CD4-positive, alpha-beta T cell (primary cell): ENCODE measurements around the gene MAP3K20. TPM values are rescaled to one million over a fixed set of nuclear protein-coding genes. Genes with fewer than 3 reads are reported as not detected.

ENCODE experiments used
- ATAC-seq: fragments of 200-7000 bp; cut with Tn5 transposase; one replicate; pipeline ENCODE4 v1.10.0; 2022; ENCODE audit warnings: mild to moderate bottlenecking; ENCODE audit not compliant: poor library complexity
- CTCF ChIA-PET: fragments of 350-600 bp; sonication (Branson Sonifier 250); formaldehyde crosslinking; loops from one replicate; lab custom pipeline; 2021; ENCODE audit warnings: antibody characterized with exemption, inconsistent platforms; lab: Charles Lee
- POLR2A ChIA-PET: fragments of 350-600 bp; sonication (Branson Sonifier 250); formaldehyde crosslinking; loops from one replicate; lab custom pipeline; 2021; ENCODE audit warnings: antibody characterized with exemption, inconsistent platforms; lab: Charles Lee
- DNase-seq, 14 experiments: peaks; one replicate each; pipeline ENCODE4 v3.0.0-alpha.2; 2013 to 2020; ENCODE audit warnings: mixed read lengths in 2 of 14
- H3K27ac ChIP-seq, 2 donors: one replicate each; pipeline versions ENCODE4 v1.5.1 to v1.7.0; 2013; ENCODE audit warnings: low read length in 2 of 2, low read depth in 1 of 2, mild to moderate bottlenecking in 1 of 2
- H3K27me3 ChIP-seq, 2 experiments: 1 replicate in 1 of 2; 2 replicates in 1 of 2; pipeline versions ENCODE4 v1.6.1 to v1.7.0; 2013; ENCODE audit warnings: low read length in 2 of 2, control low read depth in 1 of 2, mild to moderate bottlenecking in 1 of 2, moderate library complexity in 1 of 2; ENCODE audit not compliant: insufficient read depth in 2 of 2, control insufficient read depth in 1 of 2
- H3K36me3 ChIP-seq: one replicate; pipeline ENCODE4 v1.6.1; 2013; ENCODE audit warnings: low read length, control low read depth; ENCODE audit not compliant: insufficient read depth
- H3K4me1 ChIP-seq: one replicate; pipeline ENCODE4 v1.6.1; 2013; ENCODE audit warnings: low read length, control low read depth; ENCODE audit not compliant: insufficient read depth
- H3K4me3 ChIP-seq: one replicate; pipeline ENCODE4 v1.5.1; 2013; ENCODE audit warnings: mild to moderate bottlenecking, low read length, moderate library complexity
- H3K9me3 ChIP-seq, 2 experiments: 1 replicate in 1 of 2; 2 replicates in 1 of 2; pipeline versions ENCODE4 v1.6.1 to v1.7.0; 2013; ENCODE audit warnings: low read length in 2 of 2, mild to moderate bottlenecking in 2 of 2, control low read depth in 1 of 2, moderate library complexity in 1 of 2; ENCODE audit not compliant: control insufficient read depth in 1 of 2, insufficient read depth in 1 of 2
- H3K27ac Mint-ChIP-seq: one replicate; pipeline ENCODE4 v1.8.0; 2020; ENCODE audit warnings: mixed read lengths
- H3K27me3 Mint-ChIP-seq: one replicate; pipeline ENCODE4 v1.8.0; 2021; ENCODE audit warnings: mixed read lengths
- H3K36me3 Mint-ChIP-seq: one replicate; pipeline ENCODE4 v1.8.0; 2021; ENCODE audit warnings: low read depth, mixed read lengths
- H3K4me1 Mint-ChIP-seq: one replicate; pipeline ENCODE4 v1.8.0; 2021; ENCODE audit warnings: low read depth, mixed read lengths
- H3K4me3 Mint-ChIP-seq: one replicate; pipeline ENCODE4 v1.8.0; 2020; ENCODE audit warnings: mild to moderate bottlenecking, mixed read lengths
- H3K9me3 Mint-ChIP-seq: one replicate; pipeline ENCODE4 v1.8.0; 2020; ENCODE audit warnings: mixed read lengths
- intact Hi-C, 2 experiments: fragments of 100-400 bp; cut with DNase I in 1 of 2; cut with micrococcal nuclease in 1 of 2; formaldehyde crosslinking; loops; one replicate each; pipeline versions ENCODE4 v1.15.1 to v1.9.0; 2023 to 2025; cut with DNase I, micrococcal nuclease
- total RNA-seq, 174 experiments: library from RNA in 2 of 174; stranded (reverse) in 2 of 174; gene quantifications; one replicate each; pipeline ENCODE4 v1.2.3 and lab custom pipeline; 2021 to 2026
- TF ChIP-seq, protein P1 (sequence below): fragments of 200-600 bp; IDR thresholded peaks from one replicate; pipeline ENCODE4 v1.8.0; 2022; ENCODE audit warnings: antibody characterized with exemption, mild to moderate bottlenecking

The MAP3K20 gene
- total RNA-seq, 2 experiments from 2014 or later: 0.36 to 0.39 TPM

DNA sequence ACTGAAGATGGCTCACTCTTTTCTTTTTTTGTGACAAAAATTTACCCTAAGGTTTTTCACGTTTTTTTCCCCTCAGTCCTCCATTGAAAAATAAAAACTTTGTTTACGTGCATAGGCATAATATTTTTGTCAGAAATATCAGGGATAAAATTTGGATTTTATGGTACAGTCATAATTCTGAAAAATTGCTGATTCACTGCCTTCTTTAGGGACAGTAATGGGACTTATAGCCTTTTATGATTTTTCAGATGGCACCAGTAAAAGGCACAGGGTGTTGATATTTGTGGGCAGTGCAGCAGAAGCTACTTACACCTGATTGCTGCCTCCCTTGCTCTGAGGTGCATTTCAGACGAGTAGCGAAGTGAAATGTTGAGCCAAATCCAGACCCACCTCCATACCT, 139.7 kb downstream of the MAP3K20 start:
- no peaks in the 10 kb centered on the region for H3K9me3 ChIP-seq
- TF ChIP-seq, protein P1, sequence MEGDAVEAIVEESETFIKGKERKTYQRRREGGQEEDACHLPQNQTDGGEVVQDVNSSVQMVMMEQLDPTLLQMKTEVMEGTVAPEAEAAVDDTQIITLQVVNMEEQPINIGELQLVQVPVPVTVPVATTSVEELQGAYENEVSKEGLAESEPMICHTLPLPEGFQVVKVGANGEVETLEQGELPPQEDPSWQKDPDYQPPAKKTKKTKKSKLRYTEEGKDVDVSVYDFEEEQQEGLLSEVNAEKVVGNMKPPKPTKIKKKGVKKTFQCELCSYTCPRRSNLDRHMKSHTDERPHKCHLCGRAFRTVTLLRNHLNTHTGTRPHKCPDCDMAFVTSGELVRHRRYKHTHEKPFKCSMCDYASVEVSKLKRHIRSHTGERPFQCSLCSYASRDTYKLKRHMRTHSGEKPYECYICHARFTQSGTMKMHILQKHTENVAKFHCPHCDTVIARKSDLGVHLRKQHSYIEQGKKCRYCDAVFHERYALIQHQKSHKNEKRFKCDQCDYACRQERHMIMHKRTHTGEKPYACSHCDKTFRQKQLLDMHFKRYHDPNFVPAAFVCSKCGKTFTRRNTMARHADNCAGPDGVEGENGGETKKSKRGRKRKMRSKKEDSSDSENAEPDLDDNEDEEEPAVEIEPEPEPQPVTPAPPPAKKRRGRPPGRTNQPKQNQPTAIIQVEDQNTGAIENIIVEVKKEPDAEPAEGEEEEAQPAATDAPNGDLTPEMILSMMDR: no peak
- ATAC-seq (no peak), DNase-seq (no peak)
- no peaks in the 10 kb centered on the region for H3K27me3 ChIP-seq
- POLR2A ChIA-PET: no interaction called here
- Mint-ChIP-seq H3K36me3 (no peaks in the 10 kb centered on the region), H3K4me1 (peaks cover 5% of the 10 kb centered on the region), H3K27ac (no peak overlapping the region), H3K27me3 (no peaks in the 10 kb centered on the region), H3K9me3 (no peaks in the 10 kb centered on the region), H3K4me3 (no peak overlapping the region)
- no peak overlapping the region for H3K4me3 ChIP-seq
- peaks cover 3% of the 10 kb centered on the region for H3K4me1 ChIP-seq
- CTCF ChIA-PET: no interaction called here
- no peak overlapping the region for H3K27ac ChIP-seq
- intact Hi-C loops: no loop called here
- H3K36me3 ChIP-seq: no peaks in the 10 kb centered on the region

DNA sequence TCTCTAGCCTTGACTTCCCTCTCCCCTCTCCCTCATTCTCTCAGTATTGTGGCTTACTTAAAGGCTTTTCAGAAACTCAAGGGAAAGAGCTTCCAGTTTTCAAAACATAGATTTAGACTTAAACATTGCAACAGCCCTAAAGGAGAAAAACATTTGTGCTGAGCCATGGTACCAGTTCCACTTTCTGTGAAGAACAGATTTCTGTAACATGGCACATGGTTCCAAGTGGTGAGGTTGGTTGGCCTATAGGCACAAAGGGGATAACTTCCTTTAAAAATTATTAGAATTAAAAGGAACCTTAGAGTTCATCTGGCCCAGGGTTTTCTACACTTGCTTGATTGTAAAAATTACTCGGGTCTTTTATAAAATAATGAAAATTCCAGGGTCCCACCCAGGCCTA, 140.4 kb downstream of the MAP3K20 start:
- Mint-ChIP-seq H3K4me1 (peaks cover 5% of the 10 kb centered on the region), H3K27ac (no peak overlapping the region), H3K9me3 (no peaks in the 10 kb centered on the region), H3K4me3 (no peak overlapping the region), H3K36me3 (no peaks in the 10 kb centered on the region), H3K27me3 (no peaks in the 10 kb centered on the region)
- Histone ChIP-seq H3K27me3 (no peaks in the 10 kb centered on the region), H3K9me3 (no peaks in the 10 kb centered on the region), H3K4me1 (peaks cover 3% of the 10 kb centered on the region), H3K36me3 (no peaks in the 10 kb centered on the region), H3K27ac (no peak overlapping the region), H3K4me3 (no peak overlapping the region)
- ChIA-PET CTCF (no interaction called here), POLR2A (no interaction called here)
- TF ChIP-seq, protein P1: no peak
- ATAC-seq (no peak), DNase-seq (no peak)
- intact Hi-C loops: no loop called here

DNA sequence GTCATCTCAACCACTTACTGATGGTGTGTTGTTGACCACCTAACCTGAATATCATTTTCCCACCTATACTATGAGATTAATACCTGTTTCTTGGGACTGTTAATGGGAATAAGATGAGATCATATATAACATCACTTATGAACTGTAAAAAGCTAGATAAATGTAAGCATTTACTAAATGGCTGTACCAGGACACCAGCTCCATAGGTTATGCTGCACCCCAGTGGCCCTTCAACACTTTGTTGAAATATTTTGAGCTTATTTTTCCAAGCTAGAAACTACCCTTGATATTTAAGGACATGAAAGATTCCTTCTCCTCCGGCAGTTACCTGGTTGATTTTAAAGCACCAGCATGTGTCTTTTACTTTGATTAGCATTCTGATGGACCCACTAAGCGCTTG, 141.0 kb downstream of the MAP3K20 start:
- intact Hi-C loops: no loop called here
- H3K27ac ChIP-seq: no peak overlapping the region
- POLR2A ChIA-PET: no interaction called here

More for the DNA sequence above, 141.0 kb downstream of the MAP3K20 start:
- H3K27me3 Mint-ChIP-seq: no peaks in the 10 kb centered on the region
- Histone ChIP-seq H3K36me3 (no peaks in the 10 kb centered on the region), H3K27me3 (no peaks in the 10 kb centered on the region), H3K9me3 (no peaks in the 10 kb centered on the region), H3K4me1 (peaks cover 3% of the 10 kb centered on the region), H3K4me3 (no peak overlapping the region)
- CTCF ChIA-PET: no interaction called here
- H3K36me3 Mint-ChIP-seq: no peaks in the 10 kb centered on the region
- ATAC-seq (no peak), DNase-seq (no peak)
- TF ChIP-seq, protein P1: no peak
- H3K27ac Mint-ChIP-seq: no peak overlapping the region
- H3K4me1 Mint-ChIP-seq: peaks cover 5% of the 10 kb centered on the region
- H3K4me3 Mint-ChIP-seq: no peak overlapping the region
- H3K9me3 Mint-ChIP-seq: no peaks in the 10 kb centered on the region
